IPS-20b (cell line): Measurements from ENCODE around the gene CFAP141.

Experiments
- H3K27ac ChIP-seq: one replicate; pipeline ENCODE4 v1.5.1; 2013; ENCODE audit warnings: low read length
- H3K27me3 ChIP-seq: 2 replicates; pipeline ENCODE4 v1.6.1; 2013; ENCODE audit warnings: mild to moderate bottlenecking, low read length, inconsistent platforms; ENCODE audit not compliant: insufficient read depth
- H3K36me3 ChIP-seq: 2 replicates; pipeline ENCODE4 v1.6.1; 2013; ENCODE audit warnings: low read depth, mild to moderate bottlenecking, inconsistent platforms, low read length, moderate library complexity; ENCODE audit not compliant: insufficient read depth
- H3K4me1 ChIP-seq: 2 replicates; pipeline ENCODE4 v1.6.1; 2013; ENCODE audit warnings: mild to moderate bottlenecking, control low read depth, inconsistent platforms, low read length, moderate library complexity; ENCODE audit not compliant: insufficient read depth
- H3K4me3 ChIP-seq: 2 replicates; pipeline ENCODE4 v1.5.1; 2013; ENCODE audit warnings: mild to moderate bottlenecking, low read length, inconsistent platforms
- H3K9ac ChIP-seq: 2 replicates; pipeline ENCODE4 v1.6.1; 2013; ENCODE audit warnings: low read depth, mild to moderate bottlenecking, inconsistent platforms, low read length, moderate library complexity
- H3K9me3 ChIP-seq: 2 replicates; pipeline ENCODE4 v1.6.1; 2013; ENCODE audit warnings: mild to moderate bottlenecking, low read depth, low read length, inconsistent platforms; ENCODE audit not compliant: insufficient read depth

The CFAP141 gene

GRCh38 chr1:154166207-154166606 lies 39.9 kb downstream of the CFAP141 start:
- Histone ChIP-seq H3K9me3 (no peaks in the 10 kb centered on the region), H3K4me1 (no peaks in the 10 kb centered on the region), H3K9ac (no peak overlapping the region), H3K27ac (no peak overlapping the region), H3K27me3 (no peaks in the 10 kb centered on the region), H3K4me3 (no peak overlapping the region), H3K36me3 (peaks cover 98% of the 10 kb centered on the region)

DNA sequence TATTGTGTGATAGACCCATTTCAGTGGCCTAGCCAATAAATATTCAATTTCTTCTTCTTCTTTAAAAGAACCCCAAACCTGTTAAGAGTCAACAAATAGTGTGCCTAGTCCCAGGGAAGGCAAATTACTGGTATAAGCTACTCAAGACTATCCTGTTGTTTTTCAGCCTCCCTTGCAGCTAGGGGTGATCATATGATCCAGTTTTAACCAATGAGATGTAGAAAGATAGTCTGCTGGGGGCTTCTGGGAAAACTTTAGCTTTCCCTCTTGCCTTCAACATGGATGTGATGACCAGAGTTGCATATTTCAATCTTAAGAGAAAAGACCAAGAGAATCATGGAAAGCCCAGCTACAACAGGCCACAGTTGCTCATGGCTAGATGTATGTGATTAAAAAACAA lies 46.6 kb downstream of the CFAP141 start:
- Histone ChIP-seq H3K27me3 (no peaks in the 10 kb centered on the region), H3K36me3 (peaks cover 93% of the 10 kb centered on the region), H3K27ac (no peak overlapping the region), H3K4me3 (no peak overlapping the region), H3K9me3 (no peaks in the 10 kb centered on the region), H3K4me1 (no peaks in the 10 kb centered on the region), H3K9ac (no peak overlapping the region)

- no peak overlapping the region for H3K4me3 ChIP-seq
- no peak overlapping the region for H3K9ac ChIP-seq
- no peaks in the 10 kb centered on the region for H3K27me3 ChIP-seq
- H3K36me3 ChIP-seq: peaks cover 83% of the 10 kb centered on the region
- no peaks in the 10 kb centered on the region for H3K9me3 ChIP-seq
- H3K4me1 ChIP-seq: no peaks in the 10 kb centered on the region
- no peak overlapping the region for H3K27ac ChIP-seq
These were observed 47.6 kb downstream of the CFAP141 start for GRCh38 chr1:154158307-154159125.

DNA sequence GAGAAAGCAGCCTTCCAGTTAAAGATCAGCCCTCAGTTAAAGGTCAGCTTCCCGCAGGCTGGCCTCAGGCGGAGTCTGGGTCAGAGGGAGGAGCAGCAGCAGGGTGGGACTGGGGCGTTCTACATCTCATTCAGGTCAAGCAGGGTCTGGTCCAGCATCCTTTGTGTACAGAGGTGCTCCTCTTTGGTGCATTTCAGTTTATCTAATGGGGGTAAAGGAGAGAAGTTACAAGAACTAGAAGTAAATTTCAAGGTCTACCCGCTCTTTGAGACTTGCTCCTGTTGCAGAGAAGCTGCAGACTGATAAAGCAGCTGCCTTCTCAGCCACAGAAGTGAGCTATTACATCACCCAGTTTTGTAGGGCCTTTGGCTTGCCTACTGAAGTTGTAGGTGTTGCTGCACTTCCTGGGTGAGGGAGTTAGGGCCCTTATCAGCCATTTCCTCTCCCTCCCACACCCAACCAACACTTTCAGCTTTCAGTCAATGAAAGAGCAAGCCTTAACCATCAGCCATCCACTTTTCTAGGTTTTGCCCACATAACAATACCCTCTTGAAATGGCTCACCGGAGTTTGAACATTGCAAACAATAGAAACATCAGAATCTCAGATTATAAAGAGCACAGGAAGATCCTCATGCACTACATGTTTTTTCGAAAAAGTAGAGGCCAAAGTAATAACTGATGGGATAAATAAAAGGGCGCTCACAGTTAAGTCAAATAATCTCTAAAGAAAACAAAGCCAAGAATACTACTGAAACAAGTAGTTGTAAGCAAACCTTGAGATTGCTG lies 48.4 kb downstream of the CFAP141 start:
- H3K27me3 ChIP-seq: no peaks in the 10 kb centered on the region
- H3K4me1 ChIP-seq: no peaks in the 10 kb centered on the region
- peaks cover 75% of the 10 kb centered on the region for H3K36me3 ChIP-seq
- H3K27ac ChIP-seq: no peak overlapping the region
- no peak overlapping the region for H3K9ac ChIP-seq
- no peak overlapping the region for H3K4me3 ChIP-seq
- H3K9me3 ChIP-seq: no peaks in the 10 kb centered on the region

DNA sequence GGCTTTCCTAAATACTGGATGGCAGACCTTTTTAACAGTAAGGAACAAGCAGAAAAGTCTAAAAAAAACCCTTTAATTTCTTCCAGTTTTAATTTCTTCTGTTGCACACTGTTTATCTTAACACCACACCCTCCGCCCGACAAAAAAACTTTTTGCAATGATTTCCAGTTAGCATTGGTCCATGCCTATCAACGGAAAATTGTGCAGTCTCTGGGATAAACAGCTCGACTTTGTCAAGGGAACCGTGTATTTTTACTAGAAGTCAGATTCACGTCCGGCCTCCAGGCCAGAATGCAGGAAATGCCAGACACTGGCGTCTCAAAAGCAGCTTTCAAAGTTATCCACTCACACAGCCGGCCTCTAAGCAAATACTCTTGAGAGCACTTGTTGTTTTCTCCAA lies 50.9 kb downstream of the CFAP141 start:
- no peak overlapping the region for H3K9ac ChIP-seq
- H3K27me3 ChIP-seq: no peaks in the 10 kb centered on the region
- no peak overlapping the region for H3K4me3 ChIP-seq
- H3K36me3 ChIP-seq: peaks cover 50% of the 10 kb centered on the region
- H3K4me1 ChIP-seq: no peaks in the 10 kb centered on the region
- no peak overlapping the region for H3K27ac ChIP-seq
- H3K9me3 ChIP-seq: no peaks in the 10 kb centered on the region

- H3K4me1 ChIP-seq: no peaks in the 10 kb centered on the region
- H3K9me3 ChIP-seq: no peaks in the 10 kb centered on the region
- no peak within 1 kb of the TSS for H3K9ac ChIP-seq
- H3K36me3 ChIP-seq: peaks cover 44% of the 10 kb centered on the region
- no peaks in the 10 kb centered on the region for H3K27me3 ChIP-seq
- H3K4me3 ChIP-seq: no peak within 1 kb of the TSS
- H3K27ac ChIP-seq: no peak within 1 kb of the TSS
These were observed 51.5 kb downstream of the CFAP141 start, which contains the start of gene NUP210L for GRCh38 chr1:154154534-154155191. Gene NUP210L, minus strand, starts transcription at chr1:154155073.

DNA sequence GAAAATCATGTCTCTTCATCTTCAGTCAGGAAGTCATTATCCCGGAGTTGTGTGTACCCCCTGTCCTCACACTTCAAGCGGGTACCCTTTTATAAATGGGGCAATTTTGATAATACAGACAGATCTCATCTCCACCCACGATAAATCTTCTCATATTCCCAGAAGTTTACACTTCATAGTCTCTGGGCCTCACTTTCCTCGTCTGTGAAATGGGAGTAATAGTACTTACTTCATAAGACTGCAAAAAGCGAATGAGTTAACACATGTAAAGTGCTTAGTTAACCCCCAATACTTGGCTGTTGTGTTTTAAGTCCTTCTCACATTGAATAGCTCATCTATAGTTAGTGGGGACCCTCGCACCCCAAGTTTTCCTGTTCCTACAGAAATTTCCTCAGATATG lies 52.1 kb downstream of the CFAP141 start:
- no peak overlapping the region for H3K4me3 ChIP-seq
- H3K4me1 ChIP-seq: no peaks in the 10 kb centered on the region
- no peaks in the 10 kb centered on the region for H3K9me3 ChIP-seq
- peaks cover 38% of the 10 kb centered on the region for H3K36me3 ChIP-seq
- H3K9ac ChIP-seq: no peak overlapping the region
- H3K27me3 ChIP-seq: no peaks in the 10 kb centered on the region
- no peak overlapping the region for H3K27ac ChIP-seq

DNA sequence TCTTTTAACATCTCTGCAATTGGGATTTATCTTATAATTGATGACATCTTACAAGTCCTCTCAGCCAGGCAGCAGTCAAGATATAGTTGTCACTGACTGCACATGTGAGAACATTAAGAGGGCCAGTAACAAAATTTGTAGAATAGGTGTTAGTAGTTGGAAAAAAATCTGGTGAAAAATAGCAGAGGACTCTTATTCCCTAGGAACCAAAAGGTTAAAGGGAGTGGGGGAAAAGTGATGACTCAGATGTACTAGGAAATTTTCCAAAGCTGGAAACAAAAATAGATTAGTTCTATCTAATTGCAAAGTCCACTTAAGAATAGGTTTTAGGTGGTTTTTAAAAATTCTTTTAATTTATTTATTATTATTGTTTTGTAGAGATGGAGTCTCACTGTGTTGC lies 54.8 kb downstream of the CFAP141 start:
- peaks cover 12% of the 10 kb centered on the region for H3K36me3 ChIP-seq
- no peaks in the 10 kb centered on the region for H3K4me1 ChIP-seq
- H3K9ac ChIP-seq: no peak overlapping the region
- H3K27me3 ChIP-seq: no peaks in the 10 kb centered on the region
- H3K9me3 ChIP-seq: no peaks in the 10 kb centered on the region
- H3K27ac ChIP-seq: no peak overlapping the region
- no peak overlapping the region for H3K4me3 ChIP-seq
